WTC11 (cell line): Measurements from ENCODE around the gene MYOM1. TPM values are rescaled to one million over a fixed set of nuclear protein-coding genes. Genes with fewer than 3 reads are reported as not detected.

Experiments used
- ATAC-seq: fragments of 200-7000 bp; cut with Tn5 transposase; 2 replicates; pipeline ENCODE4 v1.10.0; 2021; ENCODE audit warnings: mild to moderate bottlenecking, moderate library complexity
- CTCF ChIA-PET: fragments of 300-600 bp; sonication (Branson Sonifier 250); formaldehyde crosslinking; loops from one replicate; lab custom pipeline; 2021; ENCODE audit warnings: antibody characterized with exemption; lab: Charles Lee
- POLR2A ChIA-PET: fragments of 350-600 bp; sonication (Branson Sonifier 250); formaldehyde crosslinking; loops from one replicate; lab custom pipeline; 2021; ENCODE audit warnings: antibody characterized with exemption; lab: Charles Lee
- DNase-seq: peaks from one replicate; pipeline ENCODE4 v3.0.0; 2021; ENCODE audit warnings: low spot score
- H3K27ac Mint-ChIP-seq: 2 replicates; pipeline ENCODE4 v1.8.0; 2021; ENCODE audit warnings: mixed read lengths
- H3K27me3 Mint-ChIP-seq: 2 replicates; pipeline ENCODE4 v1.8.0; 2021; ENCODE audit warnings: low read depth, mild to moderate bottlenecking, moderate library complexity, mixed read lengths
- H3K36me3 Mint-ChIP-seq: 2 replicates; pipeline ENCODE4 v1.8.0; 2021; ENCODE audit warnings: mixed read lengths
- H3K4me1 Mint-ChIP-seq: 2 replicates; pipeline ENCODE4 v1.8.0; 2022; ENCODE audit warnings: mixed read lengths
- H3K4me3 Mint-ChIP-seq: 2 replicates; pipeline ENCODE4 v1.8.0; 2021; ENCODE audit warnings: mild to moderate bottlenecking, moderate library complexity, mixed read lengths
- H3K9me3 Mint-ChIP-seq: 2 replicates; pipeline ENCODE4 v1.8.0; 2021; ENCODE audit warnings: mixed read lengths
- ARID4B ChIP-seq: sonication (generic); formaldehyde crosslinking; IDR thresholded peaks from 2 replicates; pipeline ENCODE4 v1.8.0; 2023; ENCODE audit warnings: missing genetic modification reagents, mild to moderate bottlenecking, borderline replicate concordance
- CDX4 ChIP-seq: fragments of 250-450 bp; sonication (Bioruptor Pico); IDR thresholded peaks from 2 replicates; pipeline ENCODE4 v1.9.0; 2021; ENCODE audit warnings: moderate library complexity, mild to moderate bottlenecking, inconsistent platforms, borderline replicate concordance
- CREB1 ChIP-seq: sonication (generic); formaldehyde crosslinking; IDR thresholded peaks from 2 replicates; pipeline ENCODE4 v1.8.0; 2023; ENCODE audit warnings: mild to moderate bottlenecking, missing genetic modification reagents
- E2F4 ChIP-seq: sonication (generic); formaldehyde crosslinking; IDR thresholded peaks from 2 replicates; pipeline ENCODE4 v1.8.1; 2022; ENCODE audit warnings: low read depth, mild to moderate bottlenecking, moderate library complexity, missing genetic modification reagents, borderline replicate concordance
- ELF4 ChIP-seq: sonication (generic); formaldehyde crosslinking; IDR thresholded peaks from 2 replicates; pipeline ENCODE4 v1.8.1; 2022; ENCODE audit warnings: low read depth, mild to moderate bottlenecking, moderate library complexity, missing genetic modification reagents
- FOXK1 ChIP-seq: sonication (generic); formaldehyde crosslinking; IDR thresholded peaks from 2 replicates; pipeline ENCODE4 v1.8.0; 2022; ENCODE audit warnings: mild to moderate bottlenecking, moderate library complexity, missing genetic modification reagents
- GRHL2 ChIP-seq: fragments of 250-450 bp; sonication (Bioruptor Pico); IDR thresholded peaks from 2 replicates; pipeline ENCODE4 v1.8.0; 2022; ENCODE audit warnings: mild to moderate bottlenecking, moderate library complexity; ENCODE audit not compliant: insufficient replicate concordance, severe bottlenecking
- HMGXB4 ChIP-seq: sonication (generic); formaldehyde crosslinking; IDR thresholded peaks from 2 replicates; pipeline ENCODE4 v1.8.1; 2023; ENCODE audit warnings: mild to moderate bottlenecking, moderate library complexity, missing genetic modification reagents
- IRF2 ChIP-seq: sonication (generic); formaldehyde crosslinking; IDR thresholded peaks from 2 replicates; pipeline ENCODE4 v1.8.0; 2022; ENCODE audit warnings: low read depth, missing genetic modification reagents, borderline replicate concordance
- MYBL2 ChIP-seq: sonication (generic); formaldehyde crosslinking; IDR thresholded peaks from 2 replicates; pipeline ENCODE4 v1.8.1; 2023; ENCODE audit warnings: mild to moderate bottlenecking, moderate library complexity, missing genetic modification reagents
- NFE2L1 ChIP-seq: sonication (generic); formaldehyde crosslinking; IDR thresholded peaks from 2 replicates; pipeline ENCODE4 v1.8.1; 2023; ENCODE audit warnings: missing genetic modification reagents
- NR1H2 ChIP-seq: sonication (generic); formaldehyde crosslinking; IDR thresholded peaks from 2 replicates; pipeline ENCODE4 v1.9.0; 2021; ENCODE audit warnings: mild to moderate bottlenecking, moderate library complexity, missing genetic modification reagents
- NR2C2 ChIP-seq: sonication (generic); formaldehyde crosslinking; IDR thresholded peaks from 2 replicates; pipeline ENCODE4 v1.8.0; 2022; ENCODE audit warnings: mild to moderate bottlenecking, missing genetic modification reagents
- PRRX2 ChIP-seq: fragments of 250-450 bp; sonication (Bioruptor Pico); IDR thresholded peaks from 2 replicates; pipeline ENCODE4 v1.8.0; 2021; ENCODE audit warnings: mild to moderate bottlenecking
- SP1 ChIP-seq: sonication (generic); formaldehyde crosslinking; conservative IDR thresholded peaks from 2 replicates; pipeline ENCODE4 v1.8.1; 2022; ENCODE audit warnings: missing genetic modification reagents
- USF1 ChIP-seq: sonication (generic); formaldehyde crosslinking; IDR thresholded peaks from 2 replicates; pipeline ENCODE4 v1.8.0; 2022; ENCODE audit warnings: mild to moderate bottlenecking, missing genetic modification reagents
- ZNF263 ChIP-seq: sonication (generic); formaldehyde crosslinking; IDR thresholded peaks from 2 replicates; pipeline ENCODE4 v1.8.1; 2022; ENCODE audit warnings: low read depth, mild to moderate bottlenecking, moderate library complexity, missing genetic modification reagents
- ZNF281 ChIP-seq: sonication (generic); formaldehyde crosslinking; IDR thresholded peaks from 2 replicates; pipeline ENCODE4 v1.8.0; 2023; ENCODE audit warnings: mild to moderate bottlenecking, missing genetic modification reagents
- ZNF396 ChIP-seq: fragments of 250-450 bp; sonication (Bioruptor Pico); IDR thresholded peaks from 2 replicates; pipeline ENCODE4 v1.8.0; 2021; ENCODE audit warnings: mild to moderate bottlenecking, moderate library complexity, borderline replicate concordance
- ZNF416 ChIP-seq: fragments of 250-450 bp; sonication (Bioruptor Pico); IDR thresholded peaks from 2 replicates; pipeline ENCODE4 v1.9.0; 2021; ENCODE audit warnings: mild to moderate bottlenecking, inconsistent platforms
- total RNA-seq: library from RNA; stranded (reverse); gene quantifications from 3 replicates; pipeline ENCODE4 v1.2.3, GENCODE V29; 2021

MYOM1 gene
- total RNA-seq, 1 experiment from 2014 or later, result 0.35 TPM

- Mint-ChIP-seq H3K4me3 (no peak overlapping the region), H3K36me3 (peaks cover 10% of the 10 kb centered on the region), H3K4me1 (peaks cover 21% of the 10 kb centered on the region), H3K27me3 (peaks cover 2% of the 10 kb centered on the region; the same call in 1 of the 2 replicates), H3K27ac (no peak overlapping the region), H3K9me3 (peaks cover 14% of the 10 kb centered on the region)
- TF ChIP-seq ARID4B (CRISPR knock-in tag) (no peak), GRHL2 (no peak), ZNF416 (CRISPR knock-in tag) (no peak), PRRX2 (CRISPR knock-in tag) (no peak), USF1 (CRISPR knock-in tag) (no peak), HMGXB4 (CRISPR knock-in tag) (no peak), NFE2L1 (CRISPR knock-in tag) (no peak), SP1 (CRISPR knock-in tag) (no peak), NR1H2 (CRISPR knock-in tag) (no peak), ZNF396 (CRISPR knock-in tag) (no peak), CDX4 (CRISPR knock-in tag) (no peak), FOXK1 (CRISPR knock-in tag) (no peak), CREB1 (no peak), ZNF263 (no peak), MYBL2 (no peak), E2F4 (CRISPR knock-in tag) (no peak), ELF4 (CRISPR knock-in tag) (no peak), IRF2 (no peak), NR2C2 (CRISPR knock-in tag) (no peak), ZNF281 (CRISPR knock-in tag) (no peak)
- DNase-seq (no peak), ATAC-seq (no peak)
- ChIA-PET CTCF (no interaction called here), POLR2A (interaction anchor here (0.7 kb wide), 1 partner anchor 575 kb away, joined by 3 read pairs; no protein-coding TSS in a partner anchor)
Observed at GRCh38 chr18:3054214-3054613, 165.6 kb downstream of the MYOM1 start.
